GM12891 (cell line): ENCODE results near the gene CLIC1.

Experiments
- DNase-seq: peaks from one replicate; pipeline ENCODE4 v3.0.0; 2011; ENCODE audit warnings: low spot score; ENCODE audit not compliant: insufficient read length
- FAIRE-seq: peaks from 2 replicates; lab custom pipeline; 2011; peaks lifted over from hg19 to GRCh38; lab: Jason Lieb, UNC
- PAX5 ChIP-seq: IDR thresholded peaks from 2 replicates; pipeline ENCODE4 v1.6.1; 2011; ENCODE audit warnings: low read length, moderate library complexity, mild to moderate bottlenecking; ENCODE audit not compliant: insufficient read depth, severe bottlenecking
- POLR2A ChIP-seq: IDR thresholded peaks from 2 replicates; pipeline ENCODE4 v1.6.1; 2011; ENCODE audit warnings: low read depth, low read length, control low read depth
- POLR2AphosphoS5 ChIP-seq: IDR thresholded peaks from 2 replicates; pipeline ENCODE4 v1.6.1; 2011; ENCODE audit warnings: low read depth, low read length, control low read depth
- POU2F2 ChIP-seq: IDR thresholded peaks from 2 replicates; pipeline ENCODE4 v1.6.1; 2011; ENCODE audit warnings: low read depth, mild to moderate bottlenecking, control low read depth, low read length, moderate library complexity
- SPI1 ChIP-seq: IDR thresholded peaks from 2 replicates; pipeline ENCODE4 v1.6.1; 2011; ENCODE audit warnings: low read depth, low read length, control low read depth
- TAF1 ChIP-seq: IDR thresholded peaks from 2 replicates; pipeline ENCODE4 v1.6.1; 2011; ENCODE audit warnings: low read depth, low read length, control low read depth

The CLIC1 gene

GRCh38 chr6:31734247-31734820 is 2.0 kb downstream of the CLIC1 start:
- peak; percentile 65 for DNase-seq
- no peak for FAIRE-seq

GRCh38 chr6:31733734-31734133 is 2.6 kb downstream of the CLIC1 start:
- DNase-seq (no peak), FAIRE-seq (no peak)
- no peak for TF ChIP-seq POLR2A
- no peak for TF ChIP-seq POLR2AphosphoS5
- no peak for TF ChIP-seq PAX5
- no peak for TF ChIP-seq TAF1
- no peak for TF ChIP-seq POU2F2
- no peak for TF ChIP-seq SPI1

More at GRCh38 chr6:31734247-31734820, 2.0 kb downstream of the CLIC1 start:
- TF ChIP-seq TAF1 = no peak
- TF ChIP-seq POU2F2 = no peak
- TF ChIP-seq POLR2A = no peak
- no peak for TF ChIP-seq SPI1
- TF ChIP-seq POLR2AphosphoS5 = no peak
- TF ChIP-seq PAX5 = no peak

- FAIRE-seq (no peak), DNase-seq (no peak)
- TF ChIP-seq TAF1 (no peak), POLR2AphosphoS5 (no peak), SPI1 (no peak), POU2F2 (no peak), POLR2A (no peak), PAX5 (no peak)
These were observed 4.3 kb downstream of the CLIC1 start for GRCh38 chr6:31732029-31732428.

GRCh38 chr6:31730631-31731086 is 5.7 kb downstream of the CLIC1 start:
- DNase-seq (no peak), FAIRE-seq (no peak)
- TF ChIP-seq SPI1 = no peak
- TF ChIP-seq TAF1 = no peak
- TF ChIP-seq POLR2A = no peak
- no peak for TF ChIP-seq POLR2AphosphoS5
- no peak for TF ChIP-seq POU2F2
- no peak for TF ChIP-seq PAX5

GRCh38 chr6:31729979-31730630 is 6.2 kb downstream of the CLIC1 start:
- no peak for TF ChIP-seq POU2F2
- TF ChIP-seq POLR2AphosphoS5 = peak; percentile 65; the same call in 1 of the 2 replicates
- DNase-seq (peak; percentile 64), FAIRE-seq (peak; percentile 82)

GRCh38 chr6:31729515-31729978 is 6.8 kb downstream of the CLIC1 start:
- TF ChIP-seq SPI1 = no peak
- 0 out of 2 replicates have a peak, but pooled peaks have one; percentile 6 for TF ChIP-seq POLR2A
- no peak for TF ChIP-seq PAX5
- DNase-seq (peak; percentile 52), FAIRE-seq (peak; percentile 86)

- no peak for FAIRE-seq
- no peak for TF ChIP-seq POLR2AphosphoS5
- TF ChIP-seq POLR2A = no peak
- TF ChIP-seq SPI1 = no peak
- no peak for TF ChIP-seq TAF1
- 0 out of 2 replicates have a peak, but pooled peaks have one; percentile 43 for TF ChIP-seq POU2F2
- no peak for TF ChIP-seq PAX5
- peak; percentile 69 for DNase-seq
These were observed 7.4 kb downstream of the CLIC1 start, which contains the start of gene DDAH2 for GRCh38 chr6:31728767-31729514. TSS of gene DDAH2 (minus strand) at chr6:31729299. CDS start at chr6:31729161, 138 bp downstream.

GRCh38 chr6:31727717-31728671 is 8.3 kb downstream of the CLIC1 start:
- TF ChIP-seq POLR2A (no peak), PAX5 (no peak), POLR2AphosphoS5 (no peak), POU2F2 (no peak), TAF1 (no peak), SPI1 (no peak)
- FAIRE-seq (no peak), DNase-seq (no peak)
